ENCODE results near the gene ZNF700.
"Not testable (repeated sequence)": the region's sequence is repeated elsewhere in the genome, so short reads cannot be mapped to it uniquely, and the experiment has no call there.

The ZNF700 gene

DNA sequence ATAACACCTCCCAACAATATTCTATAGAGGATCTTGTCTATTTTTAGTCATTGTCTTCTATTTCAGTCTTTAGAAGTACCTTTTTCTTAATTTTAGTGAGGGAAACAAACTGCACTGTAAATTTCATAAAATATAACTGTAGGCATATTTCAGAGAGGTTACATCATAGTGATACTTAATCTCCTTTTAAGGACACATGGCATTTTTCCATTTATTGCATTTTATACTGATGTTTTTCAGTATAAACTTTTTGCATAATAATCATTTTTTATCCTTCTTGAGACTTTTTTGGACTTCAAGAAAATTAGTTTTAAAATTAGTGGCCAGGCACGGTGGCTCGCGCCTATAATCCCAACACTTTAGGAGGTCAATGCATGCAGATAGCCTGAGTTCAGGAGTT is 6.6 kb downstream of the ZNF700 start:
- no peak overlapping the region for H3K27ac ChIP-seq
- H3K36me3 ChIP-seq (ENCODE audit: insufficient read depth) = no peaks in the 10 kb centered on the region
- peaks cover 33% of the 10 kb centered on the region for H3K79me2 ChIP-seq (ENCODE audit: insufficient read depth, low read depth)
- H3K4me1 ChIP-seq (ENCODE audit: low read depth, poor library complexity, severe bottlenecking) = no peaks in the 10 kb centered on the region
- no peaks in the 10 kb centered on the region for H3K27me3 ChIP-seq (ENCODE audit: insufficient read depth, low read depth)
- no peak overlapping the region for H3K9ac ChIP-seq
- no peak overlapping the region for H3K4me3 ChIP-seq (IDR thresholded peaks at IDR 0.05; ENCODE audit: insufficient read depth, low read depth, low read length)
- H3K4me2 ChIP-seq = no peak overlapping the region
- H2AFZ ChIP-seq (ENCODE audit: low read depth) = no peak overlapping the region
- H4K20me1 ChIP-seq (ENCODE audit: insufficient read depth) = no peaks in the 10 kb centered on the region
- TF ChIP-seq, protein P1, sequence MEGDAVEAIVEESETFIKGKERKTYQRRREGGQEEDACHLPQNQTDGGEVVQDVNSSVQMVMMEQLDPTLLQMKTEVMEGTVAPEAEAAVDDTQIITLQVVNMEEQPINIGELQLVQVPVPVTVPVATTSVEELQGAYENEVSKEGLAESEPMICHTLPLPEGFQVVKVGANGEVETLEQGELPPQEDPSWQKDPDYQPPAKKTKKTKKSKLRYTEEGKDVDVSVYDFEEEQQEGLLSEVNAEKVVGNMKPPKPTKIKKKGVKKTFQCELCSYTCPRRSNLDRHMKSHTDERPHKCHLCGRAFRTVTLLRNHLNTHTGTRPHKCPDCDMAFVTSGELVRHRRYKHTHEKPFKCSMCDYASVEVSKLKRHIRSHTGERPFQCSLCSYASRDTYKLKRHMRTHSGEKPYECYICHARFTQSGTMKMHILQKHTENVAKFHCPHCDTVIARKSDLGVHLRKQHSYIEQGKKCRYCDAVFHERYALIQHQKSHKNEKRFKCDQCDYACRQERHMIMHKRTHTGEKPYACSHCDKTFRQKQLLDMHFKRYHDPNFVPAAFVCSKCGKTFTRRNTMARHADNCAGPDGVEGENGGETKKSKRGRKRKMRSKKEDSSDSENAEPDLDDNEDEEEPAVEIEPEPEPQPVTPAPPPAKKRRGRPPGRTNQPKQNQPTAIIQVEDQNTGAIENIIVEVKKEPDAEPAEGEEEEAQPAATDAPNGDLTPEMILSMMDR (conservative IDR thresholded peaks at IDR 0.05; ENCODE audit: low read depth, low read length) = no peak

- H3K4me2 ChIP-seq; H4K20me1 ChIP-seq (ENCODE audit: insufficient read depth); H3K36me3 ChIP-seq (ENCODE audit: insufficient read depth); H2AFZ ChIP-seq (ENCODE audit: low read depth); H3K27me3 ChIP-seq (ENCODE audit: insufficient read depth, low read depth); H3K27ac ChIP-seq; H3K4me3 ChIP-seq (IDR thresholded peaks at IDR 0.05; ENCODE audit: insufficient read depth, low read depth, low read length); H3K9ac ChIP-seq; H3K4me1 ChIP-seq (ENCODE audit: low read depth, poor library complexity, severe bottlenecking): not testable (repeated sequence)
- peaks cover 26% of the 10 kb centered on the region for H3K79me2 ChIP-seq (ENCODE audit: insufficient read depth, low read depth)
Observed at GRCh38 chr19:11935829-11936228, 10.9 kb downstream of the ZNF700 start.

DNA sequence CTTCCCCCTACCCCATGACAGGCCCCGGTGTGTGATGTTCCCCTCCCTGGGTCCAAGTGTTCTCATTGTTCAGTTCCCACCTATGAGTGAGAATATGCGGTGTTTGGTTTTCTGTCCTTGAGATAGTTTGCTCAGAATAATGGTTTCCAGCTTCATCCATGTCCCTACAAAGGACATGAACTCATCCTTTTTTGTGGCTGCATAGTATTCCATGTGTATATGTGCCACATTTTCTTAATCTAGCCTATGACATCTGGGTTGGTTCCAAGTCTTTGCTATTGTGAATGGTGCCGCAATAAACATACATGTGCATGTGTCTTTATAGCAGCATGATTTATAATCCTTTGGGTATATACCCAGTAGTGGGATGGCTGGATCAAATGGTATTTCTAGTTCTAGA is 13.5 kb downstream of the ZNF700 start:
- H4K20me1 ChIP-seq (ENCODE audit: insufficient read depth); H3K9ac ChIP-seq; H3K4me2 ChIP-seq; H2AFZ ChIP-seq (ENCODE audit: low read depth); H3K27ac ChIP-seq; H3K4me3 ChIP-seq (IDR thresholded peaks at IDR 0.05; ENCODE audit: insufficient read depth, low read depth, low read length); H3K4me1 ChIP-seq (ENCODE audit: low read depth, poor library complexity, severe bottlenecking); H3K36me3 ChIP-seq (ENCODE audit: insufficient read depth); H3K27me3 ChIP-seq (ENCODE audit: insufficient read depth, low read depth): not testable (repeated sequence)
- peaks cover 26% of the 10 kb centered on the region for H3K79me2 ChIP-seq (ENCODE audit: insufficient read depth, low read depth)

- H3K9ac ChIP-seq; H3K36me3 ChIP-seq (ENCODE audit: insufficient read depth); H3K27me3 ChIP-seq (ENCODE audit: insufficient read depth, low read depth); H3K79me2 ChIP-seq (ENCODE audit: insufficient read depth, low read depth); H3K4me1 ChIP-seq (ENCODE audit: low read depth, poor library complexity, severe bottlenecking); H3K4me3 ChIP-seq (IDR thresholded peaks at IDR 0.05; ENCODE audit: insufficient read depth, low read depth, low read length); H3K27ac ChIP-seq; H4K20me1 ChIP-seq (ENCODE audit: insufficient read depth); H2AFZ ChIP-seq (ENCODE audit: low read depth); H3K4me2 ChIP-seq: not testable (repeated sequence)
Observed at GRCh38 chr19:11941361-11941887, 16.5 kb downstream of the ZNF700 start.

DNA sequence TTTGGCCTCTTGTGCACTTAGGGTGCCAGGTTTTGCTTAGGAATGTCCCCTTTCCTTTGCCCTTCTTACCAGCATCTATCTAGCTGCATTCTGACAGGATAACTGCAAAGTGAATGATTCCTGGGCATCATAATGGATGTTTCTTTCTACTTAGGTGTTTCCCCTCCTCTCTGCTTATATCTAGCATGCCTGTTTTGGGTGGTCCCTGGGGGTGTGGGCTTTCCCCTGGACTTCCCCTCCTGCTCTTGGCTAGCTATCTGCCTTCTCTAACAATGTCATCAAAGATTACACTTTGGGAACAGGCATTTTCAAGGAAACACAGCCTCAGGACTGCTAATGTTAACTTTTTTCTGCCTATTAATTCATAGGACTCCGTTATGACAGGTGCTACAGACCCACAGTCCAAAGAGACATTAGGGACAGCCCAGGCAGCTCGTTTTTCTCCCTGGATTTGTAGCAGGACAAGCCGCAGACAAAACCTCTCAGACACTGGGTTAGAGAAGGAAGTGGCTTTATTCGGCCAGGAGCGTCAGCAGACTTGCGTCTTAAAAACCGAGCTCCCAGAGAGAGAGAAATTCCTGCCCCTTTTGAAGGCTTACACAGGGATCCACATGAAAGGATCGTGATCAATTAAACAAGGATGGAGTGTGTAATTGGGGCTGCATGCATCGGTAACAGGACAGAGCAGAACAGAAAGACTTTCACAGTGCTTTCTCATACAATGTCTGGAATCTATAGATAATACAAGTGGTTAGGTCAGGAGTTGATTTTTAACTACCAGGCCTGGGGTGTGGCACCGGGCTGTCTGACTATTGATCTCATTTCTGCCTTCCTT is 17.3 kb downstream of the ZNF700 start:
- H3K4me2 ChIP-seq = no peak overlapping the region
- no peak overlapping the region for H3K27ac ChIP-seq
- peaks cover 9% of the 10 kb centered on the region; the same call in 1 of the 2 replicates for H3K79me2 ChIP-seq (ENCODE audit: insufficient read depth, low read depth)
- no peak overlapping the region for H3K9ac ChIP-seq
- no peaks in the 10 kb centered on the region for H3K4me1 ChIP-seq (ENCODE audit: low read depth, poor library complexity, severe bottlenecking)
- no peaks in the 10 kb centered on the region for H3K27me3 ChIP-seq (ENCODE audit: insufficient read depth, low read depth)
- TF ChIP-seq, protein P1 (conservative IDR thresholded peaks at IDR 0.05; ENCODE audit: low read depth, low read length) = no peak
- no peaks in the 10 kb centered on the region; the same call in 1 of the 2 replicates for H3K36me3 ChIP-seq (ENCODE audit: insufficient read depth)
- H2AFZ ChIP-seq (ENCODE audit: low read depth) = no peak overlapping the region
- no peak overlapping the region for H3K4me3 ChIP-seq (IDR thresholded peaks at IDR 0.05; ENCODE audit: insufficient read depth, low read depth, low read length)
- H4K20me1 ChIP-seq (ENCODE audit: insufficient read depth) = no peaks in the 10 kb centered on the region

GRCh38 chr19:11942843-11943108 is 17.9 kb downstream of the ZNF700 start:
- Histone ChIP-seq H3K4me2 (no peak overlapping the region), H4K20me1 (ENCODE audit: insufficient read depth) (no peaks in the 10 kb centered on the region), H3K4me1 (ENCODE audit: low read depth, poor library complexity, severe bottlenecking) (no peaks in the 10 kb centered on the region), H3K4me3 (IDR thresholded peaks at IDR 0.05; ENCODE audit: insufficient read depth, low read depth, low read length) (no peak overlapping the region), H3K79me2 (ENCODE audit: insufficient read depth, low read depth) (peaks cover 7% of the 10 kb centered on the region; the same call in 1 of the 2 replicates), H3K9ac (no peak overlapping the region), H3K27me3 (ENCODE audit: insufficient read depth, low read depth) (no peaks in the 10 kb centered on the region), H3K36me3 (ENCODE audit: insufficient read depth) (no peaks in the 10 kb centered on the region; the same call in 1 of the 2 replicates), H2AFZ (ENCODE audit: low read depth) (no peak overlapping the region), H3K27ac (no peak overlapping the region)
- TF ChIP-seq, protein P1 (conservative IDR thresholded peaks at IDR 0.05; ENCODE audit: low read depth, low read length) = no peak
